ENCODE data around the gene CCDC134. TPM values are rescaled to one million over a fixed set of nuclear protein-coding genes. Genes with fewer than 3 reads are reported as not detected.
A peak's percentile ranks its signal among the peaks of the same experiment; 100 is the strongest.

The CCDC134 gene
- total and polyA plus RNA-seq, 2 donors (not counting 3 experiments of a cell fraction or from before 2014, with no cell fraction given) = 4.5 to 8.4 TPM

GRCh38 chr22:41831828-41832552 lies 31.5 kb downstream of the CCDC134 start:
- H3K9ac ChIP-seq (replicated peaks; ENCODE audit: extremely low read depth, insufficient read depth, low read length) = peak overlapping the region; percentile 60
- intact Hi-C loops (cut with micrococcal nuclease) (loop anchor here (2.0 kb wide), 3 partner anchors 31 to 135 kb away; partner anchors contain the start of genes CCDC134 and CENPM), dilution Hi-C loops (cut with MboI; ENCODE audit: extremely low pct_ligation_motif_present, low sequenced_read_pairs) (no loop called here)
- ChIA-PET CTCF (interaction anchor here (1.0 to 2.4 kb wide), 13 partner anchors 10 to 144 kb away, joined by 3 to 16 read pairs (median 5); partner anchors contain the start of genes CCDC134 and CENPM), POLR2A (interaction anchor here (1.2 to 1.3 kb wide), 2 partner anchors 14 to 31 kb away, joined by 3 read pairs; partner anchors contain the start of gene CCDC134)
- peak; percentile 79 for FAIRE-seq
- TF ChIP-seq GATA2 (IDR thresholded peaks at IDR 0.05; ENCODE audit: insufficient read depth, insufficient read length, low read depth, low read length) = no peak
- no peak for TF ChIP-seq CTCF (IDR thresholded peaks at IDR 0.05; ENCODE audit: extremely low read depth in 1 of 2, insufficient read depth in 1 of 2, low read depth in 1 of 2, low read length in 2 of 2)
- no peak for TF ChIP-seq FOS (IDR thresholded peaks at IDR 0.05; ENCODE audit: borderline replicate concordance, insufficient read depth, low read length)
- TF ChIP-seq JUN (IDR thresholded peaks at IDR 0.05; ENCODE audit: borderline replicate concordance, insufficient read depth, insufficient read length, low read depth) = no peak
- TF ChIP-seq POLR2A (IDR thresholded peaks at IDR 0.05; ENCODE audit: low read depth, low read length) = no peak
- TF ChIP-seq MAX (IDR thresholded peaks at IDR 0.05; ENCODE audit: insufficient read depth, insufficient read length) = no peak
- peaks cover 36% of the 10 kb centered on the region for H3K79me2 ChIP-seq (ENCODE audit: control insufficient read depth, insufficient read depth, low read length)
- H3K9me1 ChIP-seq (replicated peaks; ENCODE audit: control insufficient read depth, extremely low read depth, insufficient read depth, low read length) = no peaks in the 10 kb centered on the region
- peak overlapping the region; percentile 40 for H3K4me2 ChIP-seq (ENCODE audit: insufficient read depth, low read length)
- no peak for DNase-seq (ENCODE audit: low read depth, low spot score)
- TSS peak; percentile 91 for BruUV-seq (replicated peaks)
- peaks cover 16% of the 10 kb centered on the region for H3K4me1 ChIP-seq (ENCODE audit: control insufficient read depth, extremely low read depth, insufficient read depth, low read length)
- H3K36me3 ChIP-seq (ENCODE audit: control insufficient read depth in 2 of 2, extremely low read depth in 1 of 2, insufficient read depth in 2 of 2, low read length in 2 of 2) = peaks cover 2 to 8% of the 10 kb centered on the region in 2 experiments
- H3K27me3 ChIP-seq (ENCODE audit: control insufficient read depth in 2 of 2, insufficient read depth in 2 of 2, low read length in 2 of 2) = no peaks in the 10 kb centered on the region
- H2AFZ ChIP-seq (ENCODE audit: low read depth, low read length) = peak overlapping the region; percentile 16
- peak overlapping the region in 2 of 3 experiments; percentile 24 to 43 for H3K4me3 ChIP-seq (replicated peaks in 1 of 3; ENCODE audit: insufficient read depth in 1 of 3, low read depth in 1 of 3, low read length in 3 of 3)
- no peaks in the 10 kb centered on the region for H3K9me3 ChIP-seq (replicated peaks; ENCODE audit: control insufficient read depth, insufficient read depth, low read length)
- H4K20me1 ChIP-seq (replicated peaks; ENCODE audit: control insufficient read depth, extremely low read depth, insufficient read depth, low read length) = no peaks in the 10 kb centered on the region
- peak overlapping the region; percentile 73 for H3K27ac ChIP-seq (ENCODE audit: insufficient read depth, low read depth, low read length)
